H1 (cell line): ENCODE measurements around the gene LYPD6B. TPM values are rescaled to one million over a fixed set of nuclear protein-coding genes. Genes with fewer than 3 reads are reported as not detected.

Experiments used
- CTCF ChIA-PET: fragments of 300-600 bp; sonication (Branson Sonifier 250); formaldehyde crosslinking; loops from one replicate; lab custom pipeline; 2021; ENCODE audit not compliant: partially characterized antibody; lab: Charles Lee
- POLR2A ChIA-PET: fragments of 300-600 bp; sonication (Branson Sonifier 250); formaldehyde crosslinking; loops from one replicate; lab custom pipeline; 2021; ENCODE audit warnings: inconsistent platforms; ENCODE audit not compliant: partially characterized antibody; lab: Charles Lee
- DNase-seq, 2 experiments: peaks; one replicate each; pipeline versions ENCODE4 v3.0.0 to v3.0.0-alpha.2; 2010 to 2022; ENCODE audit warnings: low spot score in 2 of 2, low read depth in 1 of 2, mixed read lengths in 1 of 2
- FAIRE-seq: peaks from 2 replicates; lab custom pipeline; 2011; peaks lifted over from hg19 to GRCh38; lab: Jason Lieb, UNC
- H2AFZ ChIP-seq: 2 replicates; pipeline ENCODE4 v1.8.1; 2012; ENCODE audit warnings: low read length, inconsistent platforms
- H2AK5ac ChIP-seq: 2 replicates; pipeline ENCODE4 v1.6.1; 2013; ENCODE audit warnings: low read depth, low read length
- H2BK120ac ChIP-seq: replicated peaks from 2 replicates; pipeline ENCODE3; 2013; ENCODE audit warnings: low read depth, low read length, inconsistent platforms
- H2BK12ac ChIP-seq: 2 replicates; pipeline ENCODE4 v1.6.1; 2013; ENCODE audit warnings: low read depth, low read length
- H2BK15ac ChIP-seq: 2 replicates; pipeline ENCODE4 v1.6.1; 2013; ENCODE audit warnings: low read length
- H2BK20ac ChIP-seq: 2 replicates; pipeline ENCODE4 v1.6.1; 2013; ENCODE audit warnings: low read length
- H2BK5ac ChIP-seq: 2 replicates; pipeline ENCODE4 v1.6.1; 2013; ENCODE audit warnings: low read depth, low read length
- H3K14ac ChIP-seq: 2 replicates; pipeline ENCODE4 v1.6.1; 2013; ENCODE audit warnings: inconsistent platforms; ENCODE audit not compliant: insufficient read length
- H3K18ac ChIP-seq: 2 replicates; pipeline ENCODE4 v1.6.1; 2013; ENCODE audit warnings: low read length; ENCODE audit errors: extremely low read depth
- H3K23ac ChIP-seq: 2 replicates; pipeline ENCODE4 v1.6.1; 2013; ENCODE audit warnings: inconsistent platforms; ENCODE audit not compliant: insufficient read length
- H3K23me2 ChIP-seq: 2 replicates; pipeline ENCODE4 v1.6.1; 2013; ENCODE audit warnings: low read depth, low read length
- H3K27ac ChIP-seq: 2 replicates; pipeline ENCODE4 v1.6.1; 2011; ENCODE audit warnings: low read depth, low read length, inconsistent platforms
- H3K27me3 ChIP-seq, 4 experiments: replicated peaks in 1 of 4; 1 replicate in 1 of 4; 2 replicates in 3 of 4; pipeline versions ENCODE4 v1.6.1 to v1.8.1; 2011 to 2013; ENCODE audit warnings: low read length in 3 of 4, mild to moderate bottlenecking in 3 of 4, inconsistent platforms in 2 of 4, mixed read lengths in 2 of 4, moderate library complexity in 1 of 4; ENCODE audit not compliant: control insufficient read depth in 3 of 4, insufficient read depth in 3 of 4; ENCODE audit errors: extremely low read depth in 1 of 4
- H3K36me3 ChIP-seq, 4 experiments: 2 replicates each; pipeline versions ENCODE4 v1.6.1 to v1.8.1; 2011 to 2013; ENCODE audit warnings: mild to moderate bottlenecking in 4 of 4, low read length in 3 of 4, moderate library complexity in 2 of 4, control low read depth in 1 of 4, inconsistent platforms in 1 of 4; ENCODE audit not compliant: insufficient read depth in 4 of 4, control insufficient read depth in 2 of 4
- H3K4ac ChIP-seq: replicated peaks from 2 replicates; pipeline ENCODE3; 2013; ENCODE audit warnings: low read length, low read depth, mixed read lengths, inconsistent platforms; ENCODE audit not compliant: insufficient read length
- H3K4me1 ChIP-seq, 4 experiments: replicated peaks in 1 of 4; 1 replicate in 1 of 4; 2 replicates in 3 of 4; pipeline versions ENCODE4 v1.6.1 to v1.8.1; 2011 to 2013; ENCODE audit warnings: low read length in 3 of 4, inconsistent platforms in 2 of 4, mixed read lengths in 1 of 4; ENCODE audit not compliant: insufficient read depth in 4 of 4, control insufficient read depth in 3 of 4
- H3K4me2 ChIP-seq, 2 experiments: 2 replicates each; pipeline versions ENCODE4 v1.6.1 to v1.8.1; 2011 to 2013; ENCODE audit warnings: low read depth in 2 of 2, low read length in 2 of 2, control low read depth in 1 of 2, inconsistent platforms in 1 of 2, mild to moderate bottlenecking in 1 of 2; ENCODE audit not compliant: insufficient read depth in 1 of 2
- H3K4me3 ChIP-seq, 4 experiments: fragments of 200-600, 300-600 bp in 1 of 4; sonication (generic), shearing (Covaris generic), sonication (Bioruptor Twin) in 1 of 4; 2 replicates each; pipeline versions ENCODE4 v1.5.1 to v1.8.1; 2011 to 2016; ENCODE audit warnings: low read length in 4 of 4, low read depth in 3 of 4, control low read depth in 2 of 4, inconsistent platforms in 2 of 4, mild to moderate bottlenecking in 2 of 4, mixed read lengths in 1 of 4, moderate library complexity in 1 of 4; ENCODE audit not compliant: insufficient read depth in 2 of 4; ENCODE audit errors: extremely low read depth in 1 of 4
- H3K56ac ChIP-seq: replicated peaks from 2 replicates; pipeline ENCODE3; 2013; ENCODE audit warnings: low read depth, mild to moderate bottlenecking, mixed read lengths, low read length, inconsistent platforms; ENCODE audit not compliant: insufficient read length
- H3K79me1 ChIP-seq: 2 replicates; pipeline ENCODE4 v1.6.1; 2013; ENCODE audit warnings: low read depth, low read length, control low read depth
- H3K79me2 ChIP-seq, 2 experiments: 2 replicates each; pipeline versions ENCODE4 v1.6.1 to v1.8.1; 2012 to 2013; ENCODE audit warnings: low read length in 2 of 2, mild to moderate bottlenecking in 2 of 2, inconsistent platforms in 1 of 2; ENCODE audit not compliant: insufficient read depth in 2 of 2, control insufficient read depth in 1 of 2
- H3K9ac ChIP-seq, 4 experiments: replicated peaks in 1 of 4; 1 replicate in 1 of 4; 2 replicates in 3 of 4; pipeline versions ENCODE4 v1.6.1 to v1.8.1; 2011 to 2013; ENCODE audit warnings: low read depth in 3 of 4, low read length in 3 of 4, control low read depth in 2 of 4, mild to moderate bottlenecking in 2 of 4, moderate library complexity in 2 of 4, inconsistent platforms in 1 of 4; ENCODE audit errors: extremely low read depth in 1 of 4
- H3K9me3 ChIP-seq, 2 experiments: 2 replicates each; pipeline versions ENCODE4 v1.6.1 to v1.8.1; 2012 to 2013; ENCODE audit warnings: mild to moderate bottlenecking in 2 of 2, moderate library complexity in 2 of 2, control low read depth in 1 of 2, inconsistent platforms in 1 of 2, low read depth in 1 of 2, low read length in 1 of 2, mixed read lengths in 1 of 2; ENCODE audit not compliant: insufficient read depth in 2 of 2
- H4K20me1 ChIP-seq, 2 experiments: replicated peaks in 1 of 2; 2 replicates each; pipeline versions ENCODE3 to v1.8.1; 2011 to 2013; ENCODE audit warnings: inconsistent platforms in 2 of 2, low read length in 2 of 2, mild to moderate bottlenecking in 1 of 2; ENCODE audit not compliant: insufficient read depth in 2 of 2, control insufficient read depth in 1 of 2
- H4K5ac ChIP-seq: 2 replicates; pipeline ENCODE4 v1.6.1; 2013; ENCODE audit warnings: low read length, low read depth, mixed read lengths, inconsistent platforms; ENCODE audit not compliant: insufficient read length
- H4K8ac ChIP-seq: 2 replicates; pipeline ENCODE4 v1.8.0; 2013; ENCODE audit warnings: mild to moderate bottlenecking, moderate library complexity, low read length, inconsistent platforms; ENCODE audit not compliant: insufficient read depth; ENCODE audit errors: extremely low read depth
- H4K91ac ChIP-seq: replicated peaks from 2 replicates; pipeline ENCODE3; 2013; ENCODE audit warnings: low read length, mixed read lengths, inconsistent platforms; ENCODE audit not compliant: insufficient read length
- CBX5 ChIP-seq: fragments of 300-800, 300-1000 bp; sonication (generic); IDR thresholded peaks from 2 replicates; pipeline ENCODE4 v1.7.1; 2016; ENCODE audit warnings: antibody characterized with exemption, low read length, low read depth
- SP2 ChIP-seq: IDR thresholded peaks from 2 replicates; pipeline ENCODE4 v1.6.1; 2012; ENCODE audit warnings: mild to moderate bottlenecking, low read length, inconsistent platforms
- WGBS, 2 experiments: shearing (Covaris generic) in 1 of 2; methylation state at CpG; one replicate each; pipeline versions ENCODE4 v1.1.6 to v1.1.7; 2013 to 2015; ENCODE audit warnings: low lambda C conversion rate in 2 of 2, mixed read lengths in 2 of 2, inconsistent platforms in 1 of 2, low coverage in 1 of 2, missing lambda C conversion rate in 1 of 2; ENCODE audit not compliant: insufficient replicate concordance in 2 of 2, insufficient coverage in 1 of 2, insufficient read length in 1 of 2; ENCODE audit errors: extremely low coverage in 1 of 2, missing lambda C conversion rate in 1 of 2; 5-methylcytosine and 5-hydroxymethylcytosine counted together
- polyA plus RNA-seq, 7 experiments: library from polyadenylated mRNA; depleted of rRNA in 3 of 7; stranded (reverse) in 5 of 7; unstranded in 2 of 7; fragments of >200 nt in 5 of 7; fragments of 200-250 nt in 2 of 7; gene quantifications; 1 replicate in 5 of 7; 2 replicates in 1 of 7; 4 replicates in 1 of 7; pipeline versions ENCODE4 v1.2.1 to v1.2.3, GENCODE V29; 2011 to 2013; ENCODE audit warnings: missing spikeins in 2 of 7, mixed read lengths in 2 of 7
- total RNA-seq: library from RNA; stranded (reverse); fragmentation: NEBNext Ultra II Directional; extraction: Animal tissue kit (Norgen Biotek cat#: 25700); gene quantifications from 2 replicates; pipeline ENCODE4 v1.2.1, GENCODE V29; 2021

LYPD6B gene
- total and polyA plus RNA-seq, 2 of the 8 experiments (the other 6 are each of a cell fraction or from before 2014, with no cell fraction given), result 2.2 to 3.5 TPM

DNA sequence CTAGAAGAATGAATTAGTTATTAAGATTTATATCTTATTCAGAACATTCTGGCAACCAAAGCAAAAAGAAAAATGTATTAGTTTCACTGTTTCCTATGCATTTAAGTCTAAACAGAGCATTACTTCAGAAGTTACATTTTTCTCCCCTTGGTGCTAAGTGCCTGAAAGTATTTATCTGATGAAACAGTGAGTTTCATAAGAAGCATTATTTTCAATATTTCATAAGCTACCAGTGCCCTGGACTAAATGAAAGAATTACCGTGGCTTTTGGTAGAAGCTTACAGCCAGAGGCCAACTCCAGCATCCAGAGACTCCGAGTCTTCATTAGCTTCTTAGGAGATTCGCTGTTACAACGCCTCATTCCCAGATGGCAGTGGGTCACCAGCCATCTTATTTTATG lies 97.6 kb downstream of the LYPD6B start:
- no peak for TF ChIP-seq SP2
- no peak for TF ChIP-seq CBX5
- POLR2A ChIA-PET, result no interaction called here
- H2BK120ac ChIP-seq, result no peak overlapping the region

More for the DNA sequence above, 97.6 kb downstream of the LYPD6B start:
- no peak overlapping the region for H2BK5ac ChIP-seq
- no peaks in the 10 kb centered on the region for H3K27me3 ChIP-seq
- no peak overlapping the region for H3K18ac ChIP-seq
- H2BK15ac ChIP-seq, result no peak overlapping the region
- H2BK12ac ChIP-seq, result no peak overlapping the region
- H3K14ac ChIP-seq, result no peak overlapping the region
- 93% methylated on average over 4 of the region's 4 CpGs; no CpG with 5 or more reads in 1 of the 2 experiments for WGBS, 2 experiments
- no peaks in the 10 kb centered on the region for H3K79me1 ChIP-seq
- DNase-seq (no peak), FAIRE-seq (no peak)
- no peak overlapping the region for H4K5ac ChIP-seq
- CTCF ChIA-PET, result interaction anchor here (1.3 to 1.9 kb wide), 2 partner anchors 9 to 98 kb away, joined by 3 to 8 read pairs; partner anchors contain the start of gene LYPD6B
- H3K4me2 ChIP-seq, result no peak overlapping the region
- H3K23ac ChIP-seq, result no peak overlapping the region
- no peak overlapping the region for H3K4ac ChIP-seq
- no peaks in the 10 kb centered on the region for H4K20me1 ChIP-seq
- H2AK5ac ChIP-seq, result no peak overlapping the region
- no peak overlapping the region for H3K27ac ChIP-seq
- no peak overlapping the region for H2BK20ac ChIP-seq
- peaks cover 0 to 6% (median 1%) of the 10 kb centered on the region in 4 experiments; a peak in 3 of 7 replicates for H3K4me1 ChIP-seq
- H3K36me3 ChIP-seq, result no peaks in the 10 kb centered on the region
- H3K79me2 ChIP-seq, result no peaks in the 10 kb centered on the region
- no peak overlapping the region for H2AFZ ChIP-seq
- H3K56ac ChIP-seq, result no peak overlapping the region
- H3K9ac ChIP-seq, result no peak overlapping the region
- no peak overlapping the region for H4K8ac ChIP-seq
- H3K4me3 ChIP-seq, result no peak overlapping the region
- no peak overlapping the region for H4K91ac ChIP-seq
- no peaks in the 10 kb centered on the region for H3K9me3 ChIP-seq
- no peaks in the 10 kb centered on the region for H3K23me2 ChIP-seq
